Measurements from ENCODE around the gene KIF16B.

DNA sequence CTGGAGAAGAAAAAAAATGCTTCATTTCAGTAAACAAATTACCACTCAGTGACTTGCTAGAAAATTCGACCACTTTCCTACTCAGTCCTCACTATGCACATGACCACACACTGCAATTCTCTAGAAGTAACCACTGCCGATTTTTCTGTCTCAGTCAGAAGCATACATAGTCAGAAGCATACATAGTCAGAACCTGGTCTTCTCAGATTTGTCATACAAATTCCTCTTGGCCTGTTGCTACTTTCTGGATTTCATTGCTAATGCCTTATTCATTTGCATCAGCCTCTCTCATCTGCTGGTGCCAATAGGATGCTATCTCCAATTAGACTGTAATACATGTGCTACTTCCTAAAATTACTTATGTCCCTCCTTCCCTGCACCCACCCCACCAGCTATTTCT is 10.2 kb upstream of the KIF16B start:
- no peak for TF ChIP-seq TRIM24 (IDR thresholded peaks at IDR 0.05)
- TF ChIP-seq, protein P1, sequence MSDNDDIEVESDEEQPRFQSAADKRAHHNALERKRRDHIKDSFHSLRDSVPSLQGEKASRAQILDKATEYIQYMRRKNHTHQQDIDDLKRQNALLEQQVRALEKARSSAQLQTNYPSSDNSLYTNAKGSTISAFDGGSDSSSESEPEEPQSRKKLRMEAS (CRISPR knock-in tag; IDR thresholded peaks at IDR 0.05): no peak
- TF ChIP-seq, protein P2, sequence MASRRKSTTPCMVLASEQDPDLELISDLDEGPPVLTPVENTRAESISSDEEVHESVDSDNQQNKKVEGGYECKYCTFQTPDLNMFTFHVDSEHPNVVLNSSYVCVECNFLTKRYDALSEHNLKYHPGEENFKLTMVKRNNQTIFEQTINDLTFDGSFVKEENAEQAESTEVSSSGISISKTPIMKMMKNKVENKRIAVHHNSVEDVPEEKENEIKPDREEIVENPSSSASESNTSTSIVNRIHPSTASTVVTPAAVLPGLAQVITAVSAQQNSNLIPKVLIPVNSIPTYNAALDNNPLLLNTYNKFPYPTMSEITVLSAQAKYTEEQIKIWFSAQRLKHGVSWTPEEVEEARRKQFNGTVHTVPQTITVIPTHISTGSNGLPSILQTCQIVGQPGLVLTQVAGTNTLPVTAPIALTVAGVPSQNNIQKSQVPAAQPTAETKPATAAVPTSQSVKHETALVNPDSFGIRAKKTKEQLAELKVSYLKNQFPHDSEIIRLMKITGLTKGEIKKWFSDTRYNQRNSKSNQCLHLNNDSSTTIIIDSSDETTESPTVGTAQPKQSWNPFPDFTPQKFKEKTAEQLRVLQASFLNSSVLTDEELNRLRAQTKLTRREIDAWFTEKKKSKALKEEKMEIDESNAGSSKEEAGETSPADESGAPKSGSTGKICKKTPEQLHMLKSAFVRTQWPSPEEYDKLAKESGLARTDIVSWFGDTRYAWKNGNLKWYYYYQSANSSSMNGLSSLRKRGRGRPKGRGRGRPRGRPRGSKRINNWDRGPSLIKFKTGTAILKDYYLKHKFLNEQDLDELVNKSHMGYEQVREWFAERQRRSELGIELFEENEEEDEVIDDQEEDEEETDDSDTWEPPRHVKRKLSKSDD (conservative IDR thresholded peaks at IDR 0.05; ENCODE audit: low read length): no peak
